Left cardiac atrium (tissue), 4 donors: Measurements from ENCODE around the gene TMEM88. TPM values are rescaled to one million over a fixed set of nuclear protein-coding genes. Genes with fewer than 3 reads are reported as not detected.

Experiments
- ATAC-seq, 2 donors: fragments of 200-7000 bp; cut with Tn5 transposase; one replicate each; pipeline ENCODE4 v1.9.1; 2020; ENCODE audit warnings: mild to moderate bottlenecking in 2 of 2, moderate library complexity in 2 of 2
- DNase-seq: peaks from one replicate; pipeline ENCODE4 v3.0.0-alpha.2; 2020
- intact Hi-C, 2 donors: fragments of 100-400 bp; cut with DNase I; formaldehyde crosslinking; loops; one replicate each; pipeline versions ENCODE4 v1.14.1 to v1.15.1; 2022 to 2023
- total RNA-seq, 2 donors: library from RNA; stranded (reverse); fragmentation: NEBNext Ultra II Directional; extraction: Animal tissue kit (Norgen Biotek cat#: 25700); gene quantifications; one replicate each; pipeline ENCODE4 v1.2.1, GENCODE V29; 2021
- donor health status: DM: no; HTN: yes; CAD: no.
- donor health status: DM: no; HTN: yes; CAD: no; lungs with severe emphysema.
- donor health status: DM: yes; HTN: yes; CAD: no.
- donor health status: Dilated cardiomyopathy.

TMEM88 gene
- total RNA-seq, 2 donors from 2014 or later, result 32.5 to 33.6 TPM

- DNase-seq (no peak), ATAC-seq (no peak)
- intact Hi-C loops, result loop anchor here in 1 of 2 donors (5.0 kb wide), 1 partner anchor 109 kb away; no protein-coding TSS in a partner anchor
Observed at GRCh38 chr17:7873051-7873450, 18.2 kb downstream of the TMEM88 start.

DNA sequence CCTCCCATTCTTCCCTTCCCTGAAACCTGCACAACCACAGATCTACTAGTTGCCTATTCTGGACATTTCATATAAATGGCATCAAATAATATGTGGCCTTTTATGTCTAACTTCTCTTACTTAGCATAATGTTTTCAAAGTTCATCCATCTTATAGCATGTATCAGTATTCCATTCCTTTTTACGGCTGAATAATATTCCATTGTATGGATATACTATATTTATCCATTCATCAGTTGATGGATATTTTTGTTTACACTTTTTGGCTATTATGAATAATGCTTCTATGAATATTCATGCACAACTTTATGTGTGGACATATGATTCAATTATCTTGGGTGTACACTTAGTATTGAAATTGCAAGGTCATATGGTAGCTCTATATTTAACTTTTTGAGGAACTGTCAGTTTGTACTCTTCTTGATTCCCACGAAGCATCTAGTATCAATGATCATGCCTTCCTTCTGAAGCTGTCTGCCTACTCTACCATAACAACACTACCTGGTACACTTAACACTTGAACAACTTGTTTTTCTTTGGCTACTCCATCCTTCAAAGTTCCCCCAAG lies 21.0 kb downstream of the TMEM88 start:
- intact Hi-C loops, result no loop called here
- ATAC-seq (no peak), DNase-seq (no peak)

GRCh38 chr17:7878234-7878633 lies 23.4 kb downstream of the TMEM88 start:
- DNase-seq, result no peak
- no peak for ATAC-seq
- intact Hi-C loops, result no loop called here

DNA sequence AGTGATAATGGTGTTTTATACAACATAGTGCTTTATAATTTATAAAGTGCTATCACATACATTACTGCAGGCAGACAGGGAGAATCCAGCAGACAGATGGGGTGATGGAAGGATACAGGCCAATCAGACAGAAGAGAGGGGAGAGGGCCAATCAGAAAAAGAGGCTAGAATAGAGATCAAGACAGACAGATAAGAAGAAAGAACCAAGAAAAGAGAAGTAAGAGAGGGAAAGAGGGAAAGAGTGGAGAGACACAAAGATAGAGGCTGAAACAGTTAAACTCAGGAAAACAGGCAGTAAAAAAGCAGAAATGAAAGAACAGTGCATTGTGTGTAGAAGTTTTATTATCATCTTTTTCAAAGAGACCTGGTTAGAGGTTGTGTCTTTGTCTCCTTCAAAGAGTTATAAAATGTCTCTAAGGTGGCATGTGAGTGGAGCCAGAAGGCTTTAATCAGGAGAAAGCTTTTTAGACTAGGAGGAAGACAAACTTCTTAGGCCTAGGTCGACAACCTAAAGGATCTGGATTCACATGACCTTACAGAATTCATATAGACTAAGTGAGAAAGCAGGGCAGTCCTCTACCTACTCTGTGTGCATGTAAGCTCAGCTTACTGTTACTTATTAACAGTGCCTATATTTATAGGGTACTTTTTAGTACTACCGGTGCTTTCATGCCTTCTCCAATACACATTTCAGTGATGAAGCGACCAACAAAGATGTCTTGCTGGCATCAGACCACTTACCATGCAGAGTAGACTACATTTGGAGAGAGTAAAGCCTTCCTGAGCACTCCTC lies 25.4 kb downstream of the TMEM88 start:
- intact Hi-C loops, result loop anchor here in 1 of 2 donors (10.0 kb wide), 1 partner anchor 135 kb away; no protein-coding TSS in a partner anchor
- no peak for ATAC-seq
- no peak for DNase-seq

DNA sequence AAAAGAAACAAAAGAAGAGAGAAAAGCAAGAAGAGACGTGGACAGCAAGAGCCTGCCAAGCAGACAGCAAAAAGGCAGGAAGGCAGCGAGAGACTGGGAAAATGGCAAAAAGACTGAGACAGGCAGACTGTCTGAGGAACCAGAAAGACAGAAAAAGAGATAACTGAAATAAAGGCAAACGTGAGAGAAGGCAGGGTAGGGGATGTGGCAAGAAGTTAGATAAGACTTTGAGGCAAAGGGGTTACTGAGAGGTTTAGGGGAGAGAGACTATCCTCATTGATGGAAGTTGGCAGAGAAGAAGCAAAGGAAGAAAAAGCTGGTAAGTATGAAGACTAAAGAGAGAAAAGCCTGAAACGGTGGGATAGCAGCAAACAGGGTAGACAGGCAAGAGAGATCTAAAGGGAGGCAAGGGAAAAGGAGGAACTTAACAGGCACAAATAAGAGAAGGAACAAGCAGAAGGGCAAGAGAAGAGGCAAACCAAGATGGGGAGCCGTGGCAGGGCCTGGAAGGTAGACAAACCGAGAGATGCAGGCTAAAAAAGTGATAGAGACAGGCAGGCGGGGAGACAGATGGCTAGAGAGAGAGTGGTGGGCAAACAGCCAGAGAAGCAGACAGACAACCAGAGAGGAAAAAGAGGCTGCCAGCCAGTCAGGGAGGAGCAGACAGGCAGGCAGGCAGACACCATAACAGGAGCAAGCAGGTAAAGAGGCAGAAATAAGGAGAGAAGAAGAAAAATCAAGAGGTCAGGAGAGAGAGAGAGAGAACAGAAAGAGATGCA lies 26.6 kb downstream of the TMEM88 start:
- intact Hi-C loops, result loop anchor here in 1 of 2 donors (10.0 kb wide), 1 partner anchor 137 kb away; no protein-coding TSS in a partner anchor
- DNase-seq (peak; percentile 38), ATAC-seq (no peak)

GRCh38 chr17:7882068-7882467 lies 27.2 kb downstream of the TMEM88 start:
- DNase-seq (no peak), ATAC-seq (no peak)

GRCh38 chr17:7882629-7883028 lies 27.8 kb downstream of the TMEM88 start:
- DNase-seq (no peak), ATAC-seq (no peak)
- intact Hi-C loops, result loop anchor here in 1 of 2 donors (10.0 kb wide), 1 partner anchor 138 kb away; no protein-coding TSS in a partner anchor

More at GRCh38 chr17:7882068-7882467, 27.2 kb downstream of the TMEM88 start:
- intact Hi-C loops, result loop anchor here in 1 of 2 donors (10.0 kb wide), 1 partner anchor 137 kb away; no protein-coding TSS in a partner anchor

GRCh38 chr17:7883781-7884386 lies 29.0 kb downstream of the TMEM88 start:
- DNase-seq (no peak), ATAC-seq (no peak)
- intact Hi-C loops, result loop anchor here in 1 of 2 donors (10.0 kb wide), 1 partner anchor 139 kb away; no protein-coding TSS in a partner anchor

DNA sequence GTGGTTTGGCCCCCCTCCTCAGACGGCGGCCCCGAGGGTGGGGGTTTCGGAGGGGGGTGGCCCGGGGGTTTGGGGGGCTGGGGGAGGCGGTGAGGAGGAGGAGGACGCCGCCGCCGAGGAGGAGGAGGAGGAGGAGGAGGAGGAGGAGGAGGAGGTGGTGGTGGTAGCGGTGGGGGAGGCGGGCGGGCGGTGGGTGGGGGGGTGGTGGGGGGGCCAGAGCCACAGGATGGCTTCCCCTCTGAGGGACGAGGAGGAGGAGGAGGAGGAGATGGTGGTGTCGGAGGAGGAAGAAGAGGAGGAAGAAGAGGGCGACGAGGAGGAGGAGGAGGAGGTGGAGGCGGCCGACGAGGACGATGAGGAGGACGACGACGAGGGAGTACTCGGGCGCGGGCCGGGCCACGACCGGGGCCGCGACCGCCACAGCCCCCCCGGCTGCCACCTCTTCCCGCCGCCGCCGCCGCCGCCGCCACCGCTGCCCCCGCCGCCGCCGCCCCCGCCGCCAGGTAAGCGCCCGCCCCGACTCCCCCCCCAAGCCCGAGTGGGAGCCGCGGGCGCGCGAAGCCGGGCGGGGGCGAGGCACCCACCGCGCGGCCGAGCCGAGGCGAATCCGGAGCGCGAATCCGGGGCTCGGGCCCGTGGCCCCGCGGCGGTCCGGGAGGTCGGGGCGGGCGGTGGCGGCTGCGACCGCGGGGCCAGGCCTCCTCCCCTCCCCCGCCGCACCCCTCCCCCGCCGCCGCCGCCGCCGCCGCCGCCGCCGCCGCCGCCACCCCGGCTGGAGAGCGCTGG lies 29.9 kb downstream of the TMEM88 start:
- intact Hi-C loops, result loop anchor here in 1 of 2 donors (10.0 kb wide), 1 partner anchor 140 kb away; no protein-coding TSS in a partner anchor
- no peak for ATAC-seq
- DNase-seq, result peak; percentile 35

DNA sequence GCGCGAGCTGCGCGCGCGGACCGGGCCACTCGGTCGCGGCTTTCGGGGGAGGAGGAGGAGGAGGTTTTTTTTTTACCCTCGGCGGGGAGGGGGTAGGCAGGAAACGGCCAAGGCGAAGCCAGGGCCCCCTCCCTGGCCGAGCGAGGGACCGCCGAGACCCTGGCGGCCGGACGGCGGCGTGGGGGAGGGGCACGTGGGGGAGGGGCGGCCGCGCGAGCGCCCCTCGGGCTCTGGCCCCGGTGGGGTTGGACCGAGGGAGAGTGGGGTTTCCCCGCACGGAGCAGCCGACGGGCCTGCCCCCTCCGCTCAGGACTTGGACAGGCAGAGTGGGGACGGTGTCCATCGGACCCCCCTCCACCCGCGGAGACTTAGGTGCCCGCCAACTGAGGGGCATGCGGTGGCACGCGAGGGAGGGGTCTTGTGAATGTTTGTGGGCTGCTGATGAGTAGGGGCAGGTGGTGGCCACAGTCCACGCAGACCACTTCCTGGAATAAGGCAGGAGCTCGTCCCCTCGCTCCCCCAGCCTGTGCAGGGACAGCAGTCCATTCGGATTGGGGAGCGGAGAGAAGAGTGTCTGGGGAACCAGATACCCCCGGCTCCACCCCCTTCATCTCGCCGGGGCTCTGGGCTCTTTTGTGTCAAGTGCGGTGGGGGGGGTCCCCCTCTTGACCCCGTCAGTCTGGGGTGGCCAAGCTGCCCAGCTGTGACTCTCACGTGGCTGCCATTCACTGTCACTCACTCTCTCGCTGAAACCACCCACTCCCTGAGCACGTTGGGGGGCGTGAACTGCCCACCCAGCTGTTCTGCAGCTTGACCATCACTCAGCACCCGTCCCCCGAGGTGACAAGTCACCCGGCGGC lies 30.7 kb downstream of the TMEM88 start:
- ATAC-seq, result peak in 1 of 2 donors; percentile 1
- intact Hi-C loops, result loop anchor here in 1 of 2 donors (10.0 kb wide), 1 partner anchor 141 kb away; no protein-coding TSS in a partner anchor

GRCh38 chr17:7886227-7887037 lies 31.6 kb downstream of the TMEM88 start:
- ATAC-seq (no peak), DNase-seq (no peak)
- intact Hi-C loops, result loop anchor here in 1 of 2 donors (10.0 kb wide), 1 partner anchor 142 kb away; no protein-coding TSS in a partner anchor

More for the DNA sequence above, 30.7 kb downstream of the TMEM88 start:
- DNase-seq, result peak; percentile 43

GRCh38 chr17:7887038-7887481 lies 32.2 kb downstream of the TMEM88 start:
- no peak for DNase-seq
- intact Hi-C loops, result loop anchor here in 1 of 2 donors (10.0 kb wide), 1 partner anchor 142 kb away; no protein-coding TSS in a partner anchor
- no peak for ATAC-seq

DNA sequence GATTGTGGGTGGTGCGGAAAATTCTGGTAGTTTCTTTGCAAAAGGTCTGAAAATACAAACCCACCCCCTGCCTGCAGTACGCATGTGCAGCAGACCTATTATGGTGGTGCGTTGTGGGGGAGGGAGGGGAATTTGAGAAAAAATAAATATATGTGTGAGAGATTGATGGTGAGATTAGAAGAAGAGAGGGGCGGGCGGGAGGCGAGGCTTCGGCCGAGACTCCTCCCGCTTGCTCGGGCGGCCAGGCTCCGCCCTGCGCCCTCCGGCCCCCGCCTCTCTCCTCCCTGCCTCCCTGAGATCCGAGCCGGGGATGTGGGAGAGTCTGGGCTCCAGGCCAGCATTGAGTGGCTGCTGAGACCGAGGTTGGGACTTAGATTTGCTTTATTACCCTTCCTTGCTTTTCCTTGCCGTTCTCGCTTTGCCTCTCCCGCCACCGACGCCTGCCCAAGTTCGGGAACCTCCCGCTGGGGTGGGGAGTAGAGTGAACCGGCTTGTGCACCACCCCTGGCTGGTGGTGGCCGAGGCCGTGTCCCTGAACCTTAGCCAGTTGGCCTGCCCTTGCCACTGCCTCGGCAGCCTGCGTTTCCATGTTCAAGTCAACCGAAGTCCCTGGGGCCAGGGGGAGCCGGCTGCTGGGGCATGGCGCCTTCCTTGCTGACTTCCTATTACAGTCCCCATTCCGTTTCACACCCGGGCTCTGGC lies 32.8 kb downstream of the TMEM88 start:
- peak; percentile 94 for DNase-seq

GRCh38 chr17:7888184-7888920 lies 33.5 kb downstream of the TMEM88 start, which contains the start of gene CHD3:
CHD3 (plus strand) TSS chr17:7888789; CDS start chr17:7889001, 212 bp downstream.
- intact Hi-C loops, result loop anchor here in 1 of 2 donors (10.0 kb wide), 1 partner anchor 144 kb away; no protein-coding TSS in a partner anchor
- ATAC-seq, result peak; percentile 3 to 5
- DNase-seq, result no peak

More for the DNA sequence above, 32.8 kb downstream of the TMEM88 start:
- intact Hi-C loops, result loop anchor here in 1 of 2 donors (10.0 kb wide), 1 partner anchor 143 kb away; no protein-coding TSS in a partner anchor
- ATAC-seq, result peak; percentile 74 to 90
